GM18870 (cell line): ENCODE measurements around the gene TUBB3.
"Not testable (repeated sequence)": the region's sequence is repeated elsewhere in the genome, so short reads cannot be mapped to it uniquely, and the experiment has no call there.

Experiments used
- ATAC-seq: cut with Tn5 transposase; IDR thresholded peaks from one replicate; pipeline ENCODE4 v1.9.1; 2021; ENCODE audit warnings: moderate library complexity; ENCODE audit not compliant: unreplicated experiment

The TUBB3 gene

GRCh38 chr16:89900885-89901284 lies 22.3 kb upstream of the TUBB3 start:
- no peak for ATAC-seq

- ATAC-seq: no peak
These were observed 20.2 kb upstream of the TUBB3 start for GRCh38 chr16:89902980-89903379.

- ATAC-seq: no peak
These were observed 19.1 kb upstream of the TUBB3 start for GRCh38 chr16:89903908-89904515.

GRCh38 chr16:89904606-89905510 lies 18.3 kb upstream of the TUBB3 start:
- no peak for ATAC-seq

- no peak for ATAC-seq
These were observed 17.5 kb upstream of the TUBB3 start for GRCh38 chr16:89905511-89906139.

- ATAC-seq: no peak
These were observed 16.8 kb upstream of the TUBB3 start for GRCh38 chr16:89906140-89907025.

GRCh38 chr16:89907055-89907814 lies 15.9 kb upstream of the TUBB3 start:
- no peak for ATAC-seq

GRCh38 chr16:89908236-89908635 lies 14.9 kb upstream of the TUBB3 start:
- no peak for ATAC-seq

GRCh38 chr16:89909777-89910716 lies 13.1 kb upstream of the TUBB3 start:
- ATAC-seq: no peak

GRCh38 chr16:89910717-89911354 lies 12.3 kb upstream of the TUBB3 start:
- no peak for ATAC-seq

- no peak for ATAC-seq
These were observed 11.8 kb upstream of the TUBB3 start for GRCh38 chr16:89911375-89911774.

- no peak for ATAC-seq
These were observed 11.0 kb upstream of the TUBB3 start for GRCh38 chr16:89912143-89912542.

- ATAC-seq: no peak
These were observed 10.5 kb upstream of the TUBB3 start for GRCh38 chr16:89912627-89913026.

- ATAC-seq: no peak
These were observed 9.4 kb upstream of the TUBB3 start for GRCh38 chr16:89913408-89914387.

GRCh38 chr16:89914642-89915285 lies 8.4 kb upstream of the TUBB3 start:
- not testable (repeated sequence) for ATAC-seq

GRCh38 chr16:89915303-89916232 lies 7.6 kb upstream of the TUBB3 start:
- ATAC-seq: no peak
